NOMO-1 treated with dmso at 0.1 percent for 144 hours (cell line): ENCODE measurements around the gene OR2V2.
"Not testable (repeated sequence)": the region's sequence is repeated elsewhere in the genome, so short reads cannot be mapped to it uniquely, and the experiment has no call there.

Experiments
- DNase-seq: peaks from one replicate; lab custom pipeline; 2025; ENCODE audit not compliant: unreplicated experiment; lab: John Stamatoyannopoulos, UW

Gene OR2V2

GRCh38 chr5:181142054-181142453 is 5.3 kb upstream of the OR2V2 start:
- no peak for DNase-seq

GRCh38 chr5:181145133-181145532 is 2.3 kb upstream of the OR2V2 start:
- no peak for DNase-seq

GRCh38 chr5:181149355-181149754 is 2.0 kb downstream of the OR2V2 start:
- no peak for DNase-seq

- no peak for DNase-seq
These were observed 2.7 kb downstream of the OR2V2 start for GRCh38 chr5:181149806-181150733.

- no peak for DNase-seq
These were observed 3.8 kb downstream of the OR2V2 start for GRCh38 chr5:181151146-181151545.

GRCh38 chr5:181152406-181152805 is 5.0 kb downstream of the OR2V2 start:
- DNase-seq, result no peak

GRCh38 chr5:181153814-181154213 is 6.4 kb downstream of the OR2V2 start:
- DNase-seq, result no peak

GRCh38 chr5:181156758-181157157 is 9.4 kb downstream of the OR2V2 start:
- DNase-seq, result no peak

GRCh38 chr5:181158869-181159268 is 11.5 kb downstream of the OR2V2 start:
- DNase-seq, result no peak

- peak; percentile 43 for DNase-seq
These were observed 12.1 kb downstream of the OR2V2 start for GRCh38 chr5:181159286-181160151.

- no peak for DNase-seq
These were observed 12.9 kb downstream of the OR2V2 start for GRCh38 chr5:181160152-181160754.

- DNase-seq, result not testable (repeated sequence)
These were observed 13.6 kb downstream of the OR2V2 start for GRCh38 chr5:181160755-181161533.

GRCh38 chr5:181161534-181162175 is 14.3 kb downstream of the OR2V2 start:
- DNase-seq, result no peak

GRCh38 chr5:181163487-181164075 is 16.2 kb downstream of the OR2V2 start:
- peak; percentile 53 for DNase-seq

GRCh38 chr5:181164076-181164952 is 16.9 kb downstream of the OR2V2 start:
- DNase-seq, result no peak

GRCh38 chr5:181166812-181167733 is 19.7 kb downstream of the OR2V2 start:
- no peak for DNase-seq

- DNase-seq, result no peak
These were observed 20.6 kb downstream of the OR2V2 start for GRCh38 chr5:181167814-181168488.
